Mucosa of stomach (tissue), 1 donor: ENCODE results near the gene PLCH2.

Experiments used
- H3K27me3 ChIP-seq: one replicate; pipeline ENCODE4 v1.7.0; 2013; ENCODE audit warnings: mild to moderate bottlenecking, low read length; ENCODE audit not compliant: control insufficient read depth, insufficient read depth
- H3K36me3 ChIP-seq: one replicate; pipeline ENCODE4 v1.7.0; 2013; ENCODE audit warnings: low read length; ENCODE audit not compliant: control insufficient read depth, insufficient read depth
- H3K4me1 ChIP-seq: one replicate; pipeline ENCODE4 v1.7.0; 2013; ENCODE audit warnings: mild to moderate bottlenecking, low read length; ENCODE audit not compliant: control insufficient read depth, insufficient read depth
- H3K4me3 ChIP-seq: one replicate; pipeline ENCODE4 v1.7.0; 2013; ENCODE audit warnings: low read length
- H3K9ac ChIP-seq: one replicate; pipeline ENCODE4 v1.7.0; 2013; ENCODE audit warnings: mild to moderate bottlenecking, low read length, moderate library complexity
- H3K9me3 ChIP-seq: one replicate; pipeline ENCODE4 v1.7.0; 2013; ENCODE audit warnings: mild to moderate bottlenecking, low read length, moderate library complexity; ENCODE audit not compliant: control insufficient read depth
- donor health status: Pancreatic carcinoma.

Gene PLCH2

DNA sequence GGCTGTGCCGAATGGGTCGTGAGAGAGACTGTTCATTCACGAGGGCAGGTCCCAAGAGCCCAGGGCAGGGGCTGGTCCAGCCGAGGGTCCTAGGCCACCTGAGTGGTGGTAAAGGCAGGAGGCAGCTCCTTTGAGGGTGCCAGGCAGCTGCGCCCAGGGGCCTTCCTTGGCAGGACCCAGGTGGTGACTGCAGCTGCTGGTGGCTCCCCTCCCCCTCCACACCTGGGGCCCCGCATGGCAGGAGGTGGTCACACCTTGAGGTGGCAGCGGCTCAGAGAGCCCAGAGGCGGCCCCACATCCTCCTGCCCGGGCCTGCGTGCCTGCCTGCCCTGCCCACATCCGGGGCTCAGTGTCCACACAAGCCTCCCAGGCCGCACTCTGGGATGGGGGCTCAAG lies 9.8 kb upstream of the PLCH2 start:
- peaks cover 39% of the 10 kb centered on the region for H3K27me3 ChIP-seq
- no peak overlapping the region for H3K4me3 ChIP-seq
- H3K36me3 ChIP-seq: no peaks in the 10 kb centered on the region
- H3K9ac ChIP-seq: no peak overlapping the region
- H3K9me3 ChIP-seq: no peaks in the 10 kb centered on the region
- H3K4me1 ChIP-seq: no peaks in the 10 kb centered on the region

DNA sequence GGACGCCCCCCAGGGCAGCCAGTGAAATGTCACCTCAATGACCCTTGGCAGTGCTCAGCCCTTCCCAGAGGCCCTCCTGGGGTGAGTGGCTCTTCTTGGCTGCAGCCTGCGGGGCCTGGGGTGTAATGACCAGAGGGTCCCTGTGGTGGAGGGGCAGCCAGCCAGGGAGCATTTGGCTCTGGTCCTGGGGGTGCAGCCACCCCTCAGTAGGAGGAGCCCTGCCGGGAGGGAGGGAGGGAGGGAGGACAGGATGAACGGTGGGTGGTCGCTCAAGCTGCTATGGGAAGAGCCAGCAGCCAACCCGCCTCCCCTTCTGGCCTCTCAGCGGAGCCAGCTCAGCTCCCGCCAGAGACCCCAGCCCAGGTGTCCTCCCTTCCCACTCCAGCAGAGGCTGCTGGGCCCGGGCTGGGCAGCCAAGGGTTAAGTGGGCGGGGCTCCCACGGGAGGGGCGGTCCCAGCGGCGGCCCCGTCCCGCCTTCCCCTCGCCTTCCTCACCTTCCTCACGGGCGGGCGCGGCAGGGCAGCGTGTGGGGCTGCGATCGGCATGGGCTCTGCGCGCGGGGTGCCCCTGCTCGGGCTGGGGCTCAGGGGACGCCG lies 9.0 kb upstream of the PLCH2 start:
- Histone ChIP-seq H3K4me3 (no peak overlapping the region), H3K9me3 (no peaks in the 10 kb centered on the region), H3K4me1 (no peaks in the 10 kb centered on the region), H3K9ac (no peak overlapping the region), H3K27me3 (peaks cover 39% of the 10 kb centered on the region), H3K36me3 (no peaks in the 10 kb centered on the region)

- no peak overlapping the region for H3K9ac ChIP-seq
- H3K9me3 ChIP-seq: no peaks in the 10 kb centered on the region
- no peaks in the 10 kb centered on the region for H3K36me3 ChIP-seq
- peaks cover 34% of the 10 kb centered on the region for H3K27me3 ChIP-seq
- H3K4me3 ChIP-seq: no peak overlapping the region
- no peaks in the 10 kb centered on the region for H3K4me1 ChIP-seq
Measured at GRCh38 chr1:2468041-2468472, 8.0 kb upstream of the PLCH2 start.

- H3K4me1 ChIP-seq: no peaks in the 10 kb centered on the region
- H3K9ac ChIP-seq: no peak overlapping the region
- H3K27me3 ChIP-seq: peaks cover 30% of the 10 kb centered on the region
- H3K36me3 ChIP-seq: no peaks in the 10 kb centered on the region
- no peak overlapping the region for H3K4me3 ChIP-seq
- H3K9me3 ChIP-seq: no peaks in the 10 kb centered on the region
Measured at GRCh38 chr1:2468540-2468939, 7.5 kb upstream of the PLCH2 start.

DNA sequence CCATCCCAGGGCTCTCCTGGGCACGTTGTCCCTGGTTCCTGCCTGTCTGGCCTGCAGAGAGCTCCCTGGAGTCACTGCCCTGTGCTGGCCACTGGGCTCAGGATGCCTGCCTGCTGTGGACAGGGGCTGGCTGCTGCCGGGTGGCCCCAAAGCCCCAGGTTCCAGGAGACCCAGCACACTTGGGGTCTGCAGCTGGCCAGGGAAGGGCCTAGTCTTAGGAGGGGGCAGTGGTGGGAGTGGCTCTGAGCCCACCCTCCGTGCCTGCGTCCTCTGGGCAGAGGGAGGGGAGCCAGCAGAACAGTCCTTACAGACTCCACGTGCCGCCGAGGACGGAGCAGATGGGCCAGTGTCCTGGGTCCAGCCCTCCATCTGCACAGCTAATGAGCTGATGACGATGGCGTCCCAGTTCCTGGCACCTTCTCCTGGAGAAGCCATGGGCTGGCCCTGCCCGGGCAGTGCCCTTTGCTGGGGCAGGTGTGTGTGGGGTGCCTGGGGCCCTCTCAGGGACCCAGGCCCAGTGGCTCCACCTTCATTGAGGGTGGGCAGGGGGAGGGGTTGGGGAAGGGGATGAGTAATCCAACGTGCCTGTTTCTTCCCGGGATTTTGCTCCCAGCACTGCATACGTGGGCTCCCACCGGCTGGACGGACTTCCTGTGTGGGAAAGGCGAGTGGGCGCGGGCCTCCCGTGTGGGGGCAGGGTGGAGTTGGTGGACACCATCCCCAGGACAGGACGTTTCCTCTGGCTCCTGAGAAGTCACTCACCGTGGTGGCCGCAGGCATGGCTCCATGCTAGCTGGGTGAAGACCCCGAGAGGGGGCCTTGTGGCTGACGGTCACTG lies 6.8 kb upstream of the PLCH2 start:
- Histone ChIP-seq H3K36me3 (no peaks in the 10 kb centered on the region), H3K4me1 (no peaks in the 10 kb centered on the region), H3K9me3 (no peaks in the 10 kb centered on the region), H3K9ac (no peak overlapping the region), H3K27me3 (peaks cover 25% of the 10 kb centered on the region), H3K4me3 (no peak overlapping the region)

- no peaks in the 10 kb centered on the region for H3K9me3 ChIP-seq
- no peaks in the 10 kb centered on the region for H3K36me3 ChIP-seq
- no peak overlapping the region for H3K9ac ChIP-seq
- H3K4me3 ChIP-seq: no peak overlapping the region
- H3K27me3 ChIP-seq: peaks cover 19% of the 10 kb centered on the region
- no peaks in the 10 kb centered on the region for H3K4me1 ChIP-seq
Measured at GRCh38 chr1:2470290-2471158, 5.6 kb upstream of the PLCH2 start.

DNA sequence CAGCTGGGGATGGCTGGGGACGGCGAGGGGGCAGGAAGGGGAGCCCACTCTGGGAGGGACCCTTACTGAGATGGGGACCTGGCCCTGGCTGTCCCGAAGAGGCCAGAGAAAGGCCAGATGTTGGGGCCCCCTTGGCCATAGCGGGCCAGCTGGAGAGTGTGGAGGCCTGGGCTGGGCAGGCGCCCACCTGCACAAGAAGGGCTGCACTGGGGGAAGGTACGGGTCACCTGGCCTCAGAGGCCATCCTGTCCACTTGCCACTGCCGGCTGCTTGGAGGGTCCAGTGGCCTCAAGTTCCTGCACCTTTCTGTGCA lies 5.0 kb upstream of the PLCH2 start:
- H3K27me3 ChIP-seq: peaks cover 17% of the 10 kb centered on the region
- H3K9ac ChIP-seq: no peak overlapping the region
- no peaks in the 10 kb centered on the region for H3K4me1 ChIP-seq
- no peak overlapping the region for H3K4me3 ChIP-seq
- no peaks in the 10 kb centered on the region for H3K36me3 ChIP-seq
- no peaks in the 10 kb centered on the region for H3K9me3 ChIP-seq

GRCh38 chr1:2471587-2472001 lies 4.5 kb upstream of the PLCH2 start:
- H3K36me3 ChIP-seq: no peaks in the 10 kb centered on the region
- H3K4me3 ChIP-seq: no peak overlapping the region
- H3K9me3 ChIP-seq: no peaks in the 10 kb centered on the region
- H3K9ac ChIP-seq: no peak overlapping the region
- H3K4me1 ChIP-seq: no peaks in the 10 kb centered on the region
- peaks cover 17% of the 10 kb centered on the region for H3K27me3 ChIP-seq

GRCh38 chr1:2472109-2472508 lies 4.0 kb upstream of the PLCH2 start:
- Histone ChIP-seq H3K9ac (no peak overlapping the region), H3K4me1 (no peaks in the 10 kb centered on the region), H3K4me3 (no peak overlapping the region), H3K9me3 (no peaks in the 10 kb centered on the region), H3K36me3 (no peaks in the 10 kb centered on the region), H3K27me3 (peaks cover 17% of the 10 kb centered on the region)

DNA sequence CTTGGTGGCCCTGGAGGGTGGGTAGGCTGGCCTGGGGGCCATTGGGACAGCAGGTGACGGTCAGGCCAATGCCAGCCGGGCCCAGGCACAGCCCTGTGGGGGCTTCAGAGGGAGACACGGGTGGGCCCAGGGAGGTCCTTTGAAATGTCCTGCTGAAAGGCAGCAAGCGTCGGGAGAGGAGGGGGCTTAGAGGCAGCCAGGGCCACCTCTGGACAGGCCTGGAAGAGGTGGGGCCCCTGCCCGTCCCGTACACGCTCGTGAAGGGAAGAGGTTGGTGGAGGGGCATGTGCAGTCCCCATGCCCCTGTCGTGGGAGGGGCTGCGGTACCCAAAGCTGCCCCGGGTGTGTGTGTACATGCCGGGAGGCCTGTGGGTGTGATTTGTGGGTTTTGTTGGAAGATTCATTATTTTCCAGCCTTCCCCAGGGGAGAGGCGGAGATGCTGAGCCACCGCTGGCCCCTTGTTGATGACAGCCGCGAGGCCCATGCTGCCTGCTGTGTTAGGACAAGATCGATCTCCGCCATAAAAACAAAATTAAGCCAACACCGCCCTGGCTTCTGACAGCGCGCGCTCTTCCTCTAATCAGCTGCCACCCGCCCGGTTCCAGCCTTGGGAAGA lies 3.4 kb upstream of the PLCH2 start:
- Histone ChIP-seq H3K4me1 (no peaks in the 10 kb centered on the region), H3K27me3 (peaks cover 14% of the 10 kb centered on the region), H3K9ac (no peak overlapping the region), H3K36me3 (no peaks in the 10 kb centered on the region), H3K4me3 (no peak overlapping the region), H3K9me3 (no peaks in the 10 kb centered on the region)

DNA sequence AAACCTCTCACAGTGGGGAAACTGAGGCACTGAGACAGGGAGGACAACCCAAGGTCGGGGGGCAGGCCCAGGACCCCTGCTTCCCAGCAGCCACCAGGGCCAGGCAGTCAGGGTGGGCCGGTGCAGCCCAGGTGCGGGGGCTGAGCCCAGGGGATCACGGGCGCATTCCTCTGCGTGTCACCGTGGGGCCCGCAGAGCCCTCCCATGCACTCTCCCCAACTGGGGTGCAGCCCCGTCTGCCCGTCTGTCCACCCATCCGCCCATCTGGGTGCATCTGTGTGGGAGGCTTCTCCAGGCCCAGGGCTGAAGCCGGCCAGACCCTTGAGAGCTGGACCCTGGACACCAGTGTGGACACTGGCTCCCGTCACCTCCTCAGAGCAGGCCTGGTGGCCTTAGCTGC lies 2.9 kb upstream of the PLCH2 start:
- H3K36me3 ChIP-seq: no peaks in the 10 kb centered on the region
- H3K4me1 ChIP-seq: no peaks in the 10 kb centered on the region
- no peak overlapping the region for H3K4me3 ChIP-seq
- peaks cover 9% of the 10 kb centered on the region for H3K27me3 ChIP-seq
- H3K9me3 ChIP-seq: no peaks in the 10 kb centered on the region
- H3K9ac ChIP-seq: no peak overlapping the region
